Gastrocnemius medialis (tissue), 4 donors: ENCODE results near the gene LRRC26. TPM values are rescaled to one million over a fixed set of nuclear protein-coding genes. Genes with fewer than 3 reads are reported as not detected.
"Not testable (repeated sequence)": the region's sequence is repeated elsewhere in the genome, so short reads cannot be mapped to it uniquely, and the experiment has no call there.

Source experiments
- ATAC-seq, 2 donors: fragments of 150-250 bp; one replicate each; pipeline ENCODE4 v1.9.1; 2016
- DNase-seq, 2 donors: peaks; one replicate each; pipeline ENCODE4 v3.0.0-alpha.2; 2019
- H3K27ac ChIP-seq, 4 donors: fragments of 200-600 bp; sonication (generic); 1 replicate in 1 of 4; 2 replicates in 3 of 4; pipeline ENCODE4 v1.5.1; 2016 to 2018; ENCODE audit warnings: mild to moderate bottlenecking in 2 of 4, moderate library complexity in 1 of 4
- H3K27me3 ChIP-seq, 3 donors: fragments of 200-600 bp; sonication (generic) in 2 of 3; 1 replicate in 1 of 3; 2 replicates in 2 of 3; pipeline versions ENCODE4 v1.5.1 to v1.6.0; 2016 to 2019; ENCODE audit warnings: mild to moderate bottlenecking in 1 of 3, moderate library complexity in 1 of 3
- H3K36me3 ChIP-seq, 2 donors: fragments of 200-600 bp; sonication (generic) in 1 of 2; one replicate each; pipeline ENCODE4 v1.5.1; 2017 to 2018
- H3K4me1 ChIP-seq, 2 donors: fragments of 200-600 bp; sonication (generic) in 1 of 2; one replicate each; pipeline ENCODE4 v1.5.1; 2016 to 2017; ENCODE audit warnings: mild to moderate bottlenecking in 2 of 2
- H3K4me3 ChIP-seq, 4 donors: fragments of 200-600 bp; sonication (generic) in 3 of 4; 1 replicate in 1 of 4; 2 replicates in 3 of 4; pipeline ENCODE4 v1.5.1; 2016 to 2019; ENCODE audit warnings: mild to moderate bottlenecking in 2 of 4
- H3K9me3 ChIP-seq, 3 donors: fragments of 200-600 bp; sonication (generic) in 2 of 3; 1 replicate in 1 of 3; 2 replicates in 2 of 3; pipeline ENCODE4 v1.5.1; 2016 to 2019
- CTCF ChIP-seq, 5 experiments: fragments of 450-650 bp in 3 of 5; fragments of 200-600 bp in 2 of 5; sonication (generic) in 2 of 5; IDR thresholded peaks in 4 of 5; conservative IDR thresholded peaks in 1 of 5; 1 replicate in 4 of 5; 2 replicates in 1 of 5; pipeline ENCODE4 v1.5.1; 2016 to 2019; ENCODE audit warnings: antibody characterized with exemption in 5 of 5, mild to moderate bottlenecking in 3 of 5, moderate library complexity in 3 of 5
- POLR2A ChIP-seq, 2 donors: fragments of 450-650 bp; IDR thresholded peaks; one replicate each; pipeline ENCODE4 v1.6.1; 2017; ENCODE audit warnings: antibody characterized with exemption in 2 of 2, mild to moderate bottlenecking in 2 of 2, moderate library complexity in 2 of 2
- in situ Hi-C, 4 donors: fragments of 200-750 bp; cut with MboI; loops; one replicate each; pipeline versions ENCODE4 v1.15.0 to v1.8.0; 2017; ENCODE audit warnings: low sequenced_read_pairs in 4 of 4
- intact Hi-C: fragments of 100-400 bp; cut with DNase I; formaldehyde crosslinking; loops from one replicate; pipeline ENCODE4 v1.15.1; 2023; ENCODE audit warnings: low total_unique reads
- total RNA-seq, 4 donors: library from RNA; depleted of rRNA; stranded (reverse); fragments of >200 nt; gene quantifications; one replicate each; pipeline versions ENCODE4 v1.1.0 to v1.2.3, GENCODE V29; 2016

The LRRC26 gene
- total RNA-seq, 4 donors from 2014 or later: not detected

- peak overlapping the region in 3 of 4 donors; percentile 49 to 54 (median 54) for H3K27ac ChIP-seq
Observed at GRCh38 chr9:137128862-137129455, 40.9 kb downstream of the LRRC26 start.

GRCh38 chr9:137128158-137128861 is 41.5 kb downstream of the LRRC26 start:
- H3K27me3 ChIP-seq: peaks cover 15 to 24% (median 18%) of the 10 kb centered on the region in 3 donors
- TF ChIP-seq POLR2A (IDR thresholded peaks at IDR 0.05) (no peak), CTCF (IDR thresholded peaks at IDR 0.05 in 4 of 5, conservative IDR thresholded peaks at IDR 0.05 in 1 of 5) (no peak)
- no peaks in the 10 kb centered on the region for H3K36me3 ChIP-seq
- H3K4me3 ChIP-seq: peak overlapping the region; percentile 62 to 88 (median 78)
- intact Hi-C loops: no loop called here
- in situ Hi-C loops: loop anchor here in 2 of 4 donors (10.0 kb wide), 2 partner anchors 86 to 96 kb away; partner anchors contain the start of genes CYSRT1 (in 1 of the 2), RNF208 (in 1 of the 2) and RNF224 (in 1 of the 2)
- no peak overlapping the region for H3K27ac ChIP-seq
- DNase-seq (no peak), ATAC-seq (no peak)
- H3K9me3 ChIP-seq: no peaks in the 10 kb centered on the region
- H3K4me1 ChIP-seq: peaks cover 12 to 17% of the 10 kb centered on the region in 2 donors

More at GRCh38 chr9:137128862-137129455, 40.9 kb downstream of the LRRC26 start:
- no peaks in the 10 kb centered on the region for H3K36me3 ChIP-seq
- H3K4me1 ChIP-seq: peaks cover 12 to 17% of the 10 kb centered on the region in 2 donors
- in situ Hi-C loops: loop anchor here in 2 of 4 donors (10.0 kb wide), 2 partner anchors 86 to 96 kb away; partner anchors contain the start of genes CYSRT1 (in 1 of the 2), RNF208 (in 1 of the 2) and RNF224 (in 1 of the 2)
- H3K27me3 ChIP-seq: peaks cover 16 to 24% (median 24%) of the 10 kb centered on the region in 3 donors
- peak overlapping the region; percentile 62 to 88 (median 78) for H3K4me3 ChIP-seq
- intact Hi-C loops: no loop called here
- DNase-seq (no peak), ATAC-seq (peak in 1 of 2 donors; percentile 34)
- H3K9me3 ChIP-seq: no peaks in the 10 kb centered on the region
- TF ChIP-seq POLR2A (IDR thresholded peaks at IDR 0.05): no peak
- TF ChIP-seq CTCF (IDR thresholded peaks at IDR 0.05 in 4 of 5, conservative IDR thresholded peaks at IDR 0.05 in 1 of 5): no peak

- TF ChIP-seq POLR2A (IDR thresholded peaks at IDR 0.05) (no peak), CTCF (IDR thresholded peaks at IDR 0.05 in 4 of 5, conservative IDR thresholded peaks at IDR 0.05 in 1 of 5) (no peak)
- Histone ChIP-seq H3K4me1 (peaks cover 12 to 17% of the 10 kb centered on the region in 2 donors), H3K9me3 (no peaks in the 10 kb centered on the region), H3K4me3 (peak overlapping the region in 2 of 4 donors; percentile 17 to 38), H3K27ac (peak overlapping the region in 1 of 4 donors; percentile 27), H3K27me3 (peaks cover 10 to 21% (median 12%) of the 10 kb centered on the region in 3 donors), H3K36me3 (no peaks in the 10 kb centered on the region)
- in situ Hi-C loops: loop anchor here in 2 of 4 donors (10.0 kb wide), 2 partner anchors 87 to 97 kb away; partner anchors contain the start of genes CYSRT1 (in 1 of the 2), RNF208 (in 1 of the 2) and RNF224 (in 1 of the 2)
- ATAC-seq: no peak
- no peak for DNase-seq
- intact Hi-C loops: no loop called here
Observed at GRCh38 chr9:137127301-137128157, 42.3 kb downstream of the LRRC26 start.

- no peaks in the 10 kb centered on the region for H3K9me3 ChIP-seq
- peaks cover 8 to 17% (median 11%) of the 10 kb centered on the region in 3 donors for H3K27me3 ChIP-seq
- DNase-seq (no peak), ATAC-seq (no peak)
- intact Hi-C loops (no loop called here), in situ Hi-C loops (loop anchor here in 2 of 4 donors (10.0 kb wide), 2 partner anchors 88 to 98 kb away; partner anchors contain the start of genes CYSRT1 (in 1 of the 2), RNF208 (in 1 of the 2) and RNF224 (in 1 of the 2))
- TF ChIP-seq CTCF (IDR thresholded peaks at IDR 0.05 in 4 of 5, conservative IDR thresholded peaks at IDR 0.05 in 1 of 5): no peak
- H3K36me3 ChIP-seq: no peaks in the 10 kb centered on the region
- H3K4me1 ChIP-seq: peaks cover 12 to 17% of the 10 kb centered on the region in 2 donors
- peak overlapping the region in 1 of 4 donors; percentile 38 for H3K4me3 ChIP-seq
- peak overlapping the region in 1 of 4 donors; percentile 27 for H3K27ac ChIP-seq
Observed at GRCh38 chr9:137126786-137127185, 43.1 kb downstream of the LRRC26 start.

GRCh38 chr9:137123952-137124462 is 45.8 kb downstream of the LRRC26 start:
- H3K4me3 ChIP-seq, intact Hi-C loops, H3K9me3 ChIP-seq, ATAC-seq, H3K27ac ChIP-seq, H3K36me3 ChIP-seq, H3K27me3 ChIP-seq, DNase-seq: not testable (repeated sequence)
- in situ Hi-C loops: loop anchor here in 2 of 4 donors (10.0 kb wide), 2 partner anchors 91 to 101 kb away; partner anchors contain the start of genes CYSRT1 (in 1 of the 2), RNF208 (in 1 of the 2) and RNF224 (in 1 of the 2)
- H3K4me1 ChIP-seq: peaks cover 12 to 16% of the 10 kb centered on the region in 2 donors
